ENCODE data around the gene DTX1.

The DTX1 gene

GRCh38 chr12:113072136-113072535, 15.6 kb downstream of the DTX1 start:
- DNase-seq, result no peak

DNA sequence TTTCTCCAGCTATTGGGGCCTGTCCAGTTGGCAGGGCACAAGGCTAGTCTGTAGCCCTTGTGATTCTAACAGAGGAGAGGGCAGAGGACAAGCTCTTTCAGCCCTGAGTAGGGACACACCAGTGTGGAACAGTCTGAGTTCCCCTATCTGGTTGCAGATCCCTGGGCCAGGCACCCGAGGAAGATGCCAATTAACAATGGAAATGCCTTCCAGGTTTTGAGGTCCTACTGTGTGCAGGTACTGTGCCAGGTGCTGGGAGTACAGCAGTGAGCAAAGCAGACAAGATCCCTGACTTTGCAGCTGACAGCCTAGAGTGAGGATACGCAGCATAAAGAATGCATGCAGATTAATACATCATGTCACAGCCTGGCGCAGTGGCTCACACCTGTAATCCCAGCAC, 17.1 kb downstream of the DTX1 start:
- DNase-seq, result no peak

- no peak for DNase-seq
Measured at GRCh38 chr12:113075137-113075683, 18.7 kb downstream of the DTX1 start.

GRCh38 chr12:113077057-113077858, 20.7 kb downstream of the DTX1 start:
- no peak for DNase-seq

DNA sequence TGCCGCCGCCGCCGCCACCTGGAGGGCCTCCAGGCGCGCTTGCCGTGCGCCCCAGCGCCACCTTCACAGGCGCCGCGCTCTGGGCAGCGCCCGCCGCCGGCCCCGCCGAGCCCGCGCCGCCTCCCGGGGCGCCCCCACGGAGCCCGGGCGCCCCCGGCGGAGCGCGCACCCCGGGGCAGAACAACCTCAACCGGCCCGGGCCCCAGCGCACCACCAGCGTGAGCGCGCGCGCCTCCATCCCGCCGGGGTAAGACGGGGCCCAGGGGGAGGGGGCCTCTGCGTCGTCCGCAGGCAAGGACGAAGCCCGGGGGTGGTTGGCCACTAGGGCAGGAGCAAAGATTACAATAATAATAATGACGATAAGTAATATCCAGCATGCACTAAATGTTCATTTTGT, 21.3 kb downstream of the DTX1 start:
- no peak for DNase-seq

- no peak for DNase-seq
Measured at GRCh38 chr12:113081873-113082272, 25.3 kb downstream of the DTX1 start.

DNA sequence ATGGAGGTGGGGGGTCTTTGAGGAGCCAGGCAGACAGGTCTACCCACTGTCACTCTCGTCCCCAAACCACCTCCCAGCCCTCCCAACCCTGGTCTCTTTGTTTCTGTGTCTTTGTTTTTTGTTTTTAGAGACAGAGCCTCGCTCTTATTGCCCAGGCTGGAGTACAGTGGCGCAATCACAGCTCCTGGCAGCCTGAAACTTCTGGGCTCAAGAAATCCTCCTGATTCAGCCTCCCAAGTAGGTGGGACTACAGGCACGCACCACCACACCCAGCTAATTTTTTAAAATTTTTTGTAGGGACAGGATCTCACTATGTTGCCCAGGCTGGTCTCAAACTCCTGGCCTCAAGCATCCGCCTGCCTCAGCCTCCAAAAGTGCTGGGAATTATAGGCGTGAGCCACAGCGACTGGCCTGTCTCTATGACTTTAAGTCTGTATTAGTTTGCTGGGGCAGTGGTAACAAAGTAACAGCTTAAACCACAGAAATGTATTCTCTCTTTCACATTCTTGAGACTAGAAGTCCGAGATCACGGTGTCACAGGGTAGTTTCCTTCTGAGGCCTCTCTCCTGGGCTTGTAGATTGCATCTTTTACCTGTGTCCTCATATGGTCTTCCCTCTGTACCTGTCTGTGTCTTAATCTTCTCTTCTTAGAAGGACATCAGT, 26.1 kb downstream of the DTX1 start:
- DNase-seq, result no peak

DNA sequence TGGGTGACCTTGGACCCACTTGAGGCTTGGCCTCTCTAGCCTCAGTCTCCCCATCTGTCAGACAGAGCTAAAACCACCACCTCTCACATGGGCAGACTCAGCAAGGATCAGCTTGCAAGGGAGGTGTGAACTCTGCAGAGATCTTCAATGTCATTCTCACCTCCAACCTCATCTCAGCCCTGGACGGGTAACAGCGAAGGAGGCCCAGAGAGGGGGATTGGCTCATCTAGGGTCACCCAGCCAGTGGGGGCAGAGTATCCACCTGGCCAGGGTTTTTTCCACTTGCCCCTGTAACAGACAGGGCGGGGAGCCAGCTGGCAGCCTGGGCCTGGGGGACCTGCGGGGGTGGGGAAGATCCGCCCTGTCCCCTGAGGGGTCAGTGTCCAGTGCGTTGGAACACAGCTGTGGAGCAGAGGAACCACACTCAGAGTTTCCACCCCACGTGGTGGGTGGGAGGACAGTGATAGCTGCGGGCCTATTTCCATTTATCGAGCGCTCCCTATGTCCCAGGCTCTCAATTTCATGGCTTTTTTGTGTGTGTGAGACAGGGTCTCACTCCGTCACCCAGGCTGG, 27.4 kb downstream of the DTX1 start:
- DNase-seq, result no peak

DNA sequence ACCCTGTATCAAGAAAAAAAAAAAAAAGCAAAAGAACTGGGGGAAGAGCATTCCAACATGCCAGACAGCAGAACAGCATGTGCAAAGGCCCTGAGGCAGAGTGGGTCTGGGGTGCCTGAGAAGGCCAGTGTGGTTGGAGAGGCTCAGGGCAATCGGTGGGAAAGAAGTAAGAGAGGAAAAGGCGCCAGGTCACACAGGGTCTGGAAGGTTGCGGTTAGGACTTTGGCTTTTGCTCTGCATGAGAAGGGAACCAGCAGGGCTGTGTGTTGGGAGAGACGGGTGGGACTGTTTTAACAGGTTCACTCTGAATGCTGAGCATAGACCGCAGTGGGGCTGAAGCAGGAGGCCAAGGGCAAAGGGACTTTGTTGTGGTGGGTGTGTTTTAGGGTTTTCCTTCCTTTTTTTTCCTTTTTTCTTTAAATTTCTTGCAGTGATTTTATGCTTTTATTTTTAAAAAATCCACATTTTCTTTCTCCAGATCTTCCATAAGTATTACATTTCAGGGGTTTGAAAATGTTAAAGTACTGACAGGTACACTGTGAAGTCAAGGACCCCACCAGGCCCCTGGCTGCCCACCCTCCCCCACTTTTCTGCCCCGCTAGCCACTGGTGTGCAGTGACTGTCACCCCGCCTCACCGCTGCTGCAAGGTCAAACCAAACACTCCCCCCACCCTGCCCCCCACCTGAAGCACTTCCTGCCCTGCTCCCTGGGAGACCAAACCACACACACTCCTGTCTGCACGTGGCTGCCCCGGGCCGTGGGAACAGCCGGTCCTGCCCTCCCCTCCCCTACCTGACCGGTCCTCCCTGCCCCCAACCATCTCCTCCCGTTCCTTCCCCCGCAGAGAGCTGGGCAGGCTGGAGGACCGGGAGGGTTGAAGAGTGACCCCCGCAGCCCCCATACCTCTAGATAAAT, 30.0 kb downstream of the DTX1 start:
- DNase-seq, result no peak

GRCh38 chr12:113087193-113087592, 30.7 kb downstream of the DTX1 start:
- DNase-seq, result no peak

DNA sequence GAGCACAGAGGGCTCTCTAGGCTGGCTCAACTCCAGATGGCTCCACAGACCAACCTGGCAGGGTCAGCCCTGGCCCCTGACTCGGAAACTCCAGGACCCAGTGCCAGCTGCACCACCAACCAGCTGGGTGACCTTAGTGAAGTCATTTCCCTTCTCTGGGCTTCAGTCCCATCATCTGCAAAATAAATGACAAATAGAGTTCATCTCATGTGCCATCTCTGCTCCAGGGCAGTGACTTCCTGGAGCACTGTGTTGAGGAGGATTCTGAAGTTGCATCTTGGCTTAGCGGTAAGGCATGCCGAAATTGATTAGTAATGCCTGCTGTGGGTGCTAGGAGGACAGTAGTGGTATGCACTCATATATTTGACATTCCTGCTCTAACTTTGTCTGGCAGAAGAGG, 31.5 kb downstream of the DTX1 start:
- no peak for DNase-seq

DNA sequence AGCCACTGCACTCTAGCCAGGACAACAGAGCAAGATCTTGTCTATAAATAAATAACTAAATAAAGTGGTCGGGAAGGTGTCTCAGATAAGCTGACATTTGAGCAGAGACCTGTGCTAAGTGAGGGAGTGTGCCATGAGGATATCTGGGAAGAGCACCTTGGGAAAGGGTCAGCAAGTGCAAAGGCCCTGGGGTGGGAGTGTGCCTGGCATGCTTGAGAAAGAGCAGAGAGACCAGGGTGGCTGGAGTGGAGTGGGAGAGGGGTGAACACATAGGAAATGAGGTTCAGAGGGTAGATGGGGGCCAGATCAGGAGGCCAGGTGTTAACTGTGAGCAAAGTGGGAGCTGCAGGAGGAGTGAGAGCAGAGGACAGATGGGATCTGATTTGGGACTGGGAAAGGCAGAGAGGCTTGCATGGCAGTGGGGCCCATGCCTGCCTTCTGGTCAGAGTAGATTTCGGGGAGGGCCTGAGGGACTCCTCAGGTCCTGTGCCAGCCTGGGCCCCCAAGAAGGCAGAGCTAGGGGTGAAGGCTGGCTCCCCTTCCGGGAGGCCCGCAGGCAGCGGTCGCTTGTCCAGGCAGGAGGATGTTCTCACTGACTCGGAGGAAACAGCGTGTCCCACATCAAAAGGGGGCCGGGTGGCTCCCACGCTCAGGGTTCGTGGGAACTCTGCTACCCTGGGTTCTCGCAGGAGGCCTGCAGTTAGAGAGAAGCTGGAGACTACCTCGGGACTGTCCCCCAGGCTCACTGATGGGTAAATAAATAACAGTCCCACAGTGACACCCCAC, 32.6 kb downstream of the DTX1 start:
- no peak for DNase-seq

DNA sequence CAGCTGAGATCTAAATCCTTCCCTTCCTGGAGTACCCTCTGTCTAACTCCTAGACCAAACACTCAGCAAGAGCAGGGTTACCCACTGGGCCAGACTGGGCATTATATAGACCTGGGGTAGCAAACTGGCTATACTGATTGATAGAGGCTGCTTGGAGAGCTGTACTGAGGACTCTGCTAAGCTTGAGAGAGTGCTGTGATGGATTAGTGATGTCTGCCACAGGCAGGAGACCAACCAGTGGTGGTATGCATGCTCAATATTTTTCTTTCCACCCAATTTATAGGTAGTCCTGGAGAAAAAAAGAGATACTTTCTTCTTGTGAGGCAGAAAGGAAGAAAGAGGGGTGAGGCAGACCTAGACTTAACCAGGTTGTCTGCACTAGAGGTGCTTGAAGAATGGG, 33.3 kb downstream of the DTX1 start:
- no peak for DNase-seq

DNA sequence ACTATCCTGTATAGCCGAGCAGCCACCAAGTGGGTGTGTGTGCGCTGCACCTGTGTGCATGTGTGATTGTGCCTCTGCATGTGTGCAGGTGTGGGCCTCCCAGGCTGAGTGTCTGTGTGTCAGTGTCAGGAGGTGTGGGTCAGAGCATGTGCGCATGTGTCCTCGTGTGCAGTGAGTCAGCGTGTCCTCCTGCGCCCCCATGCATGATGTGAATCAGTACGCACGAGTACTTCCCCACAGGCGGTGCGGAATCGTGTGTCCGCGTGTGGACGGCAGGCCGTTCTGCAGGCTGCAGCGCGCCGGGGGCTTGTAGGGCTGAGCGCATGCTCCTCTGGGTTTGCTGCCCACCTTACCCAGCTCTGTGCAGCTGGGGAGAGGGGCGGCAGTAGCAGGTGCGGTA, 34.2 kb downstream of the DTX1 start:
- DNase-seq, result no peak

DNA sequence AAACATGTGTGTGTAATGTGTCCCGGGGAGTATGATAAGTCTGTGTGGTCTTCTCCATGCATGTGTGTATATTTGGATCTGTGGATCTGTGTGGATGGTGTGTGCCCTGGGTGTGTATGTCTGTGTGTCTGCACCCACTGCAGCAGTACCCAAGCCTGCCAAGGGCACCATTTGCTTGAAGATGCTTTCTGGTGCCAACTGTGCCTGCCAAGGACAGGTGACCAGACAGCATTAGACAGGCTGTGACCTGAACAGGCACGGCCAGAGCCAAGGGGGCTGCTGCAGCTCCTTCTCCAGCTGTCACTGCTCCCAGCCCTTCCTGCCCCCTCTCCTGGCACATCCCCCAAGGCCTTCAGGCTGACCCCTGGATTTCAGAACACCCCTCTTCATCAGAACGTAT, 35.0 kb downstream of the DTX1 start:
- no peak for DNase-seq

DNA sequence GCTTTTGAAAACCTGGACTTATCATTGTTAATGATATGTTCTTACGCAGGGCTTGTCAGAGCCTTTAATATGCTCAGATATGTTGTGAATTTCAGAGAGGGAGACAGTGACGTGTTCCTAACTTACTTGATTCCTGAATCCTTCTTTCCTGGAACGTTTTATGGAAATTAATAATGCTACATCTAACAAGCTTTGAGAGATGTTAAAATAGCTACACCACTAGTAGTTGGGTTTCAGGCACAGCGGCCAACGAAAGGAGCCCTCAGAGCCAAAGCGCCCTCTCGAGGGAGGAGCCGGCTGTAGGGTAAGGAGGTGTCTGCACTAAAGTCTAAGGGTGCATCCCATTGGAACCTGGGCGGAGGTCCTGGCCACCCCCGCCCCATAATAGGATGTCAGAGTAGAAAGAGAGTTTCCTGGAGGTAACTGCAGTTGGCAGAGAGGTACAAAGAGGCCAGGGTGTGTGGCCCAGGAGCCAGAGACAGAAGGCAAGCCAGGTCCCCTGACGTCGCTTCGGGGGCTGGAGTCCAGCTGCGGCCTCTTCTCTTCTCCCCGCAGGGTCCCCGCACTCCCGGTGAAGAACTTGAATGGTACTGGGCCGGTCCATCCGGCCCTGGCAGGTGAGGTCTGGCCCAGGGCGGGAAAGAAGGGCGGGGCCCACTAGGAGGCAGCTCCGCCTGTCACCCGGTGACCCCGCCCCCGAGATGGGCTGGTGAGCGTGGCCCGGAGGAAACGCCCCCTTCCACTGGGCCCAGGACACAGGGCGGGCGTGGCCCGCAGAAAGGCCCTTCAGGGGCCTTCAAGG, 36.3 kb downstream of the DTX1 start:
- no peak for DNase-seq

DNA sequence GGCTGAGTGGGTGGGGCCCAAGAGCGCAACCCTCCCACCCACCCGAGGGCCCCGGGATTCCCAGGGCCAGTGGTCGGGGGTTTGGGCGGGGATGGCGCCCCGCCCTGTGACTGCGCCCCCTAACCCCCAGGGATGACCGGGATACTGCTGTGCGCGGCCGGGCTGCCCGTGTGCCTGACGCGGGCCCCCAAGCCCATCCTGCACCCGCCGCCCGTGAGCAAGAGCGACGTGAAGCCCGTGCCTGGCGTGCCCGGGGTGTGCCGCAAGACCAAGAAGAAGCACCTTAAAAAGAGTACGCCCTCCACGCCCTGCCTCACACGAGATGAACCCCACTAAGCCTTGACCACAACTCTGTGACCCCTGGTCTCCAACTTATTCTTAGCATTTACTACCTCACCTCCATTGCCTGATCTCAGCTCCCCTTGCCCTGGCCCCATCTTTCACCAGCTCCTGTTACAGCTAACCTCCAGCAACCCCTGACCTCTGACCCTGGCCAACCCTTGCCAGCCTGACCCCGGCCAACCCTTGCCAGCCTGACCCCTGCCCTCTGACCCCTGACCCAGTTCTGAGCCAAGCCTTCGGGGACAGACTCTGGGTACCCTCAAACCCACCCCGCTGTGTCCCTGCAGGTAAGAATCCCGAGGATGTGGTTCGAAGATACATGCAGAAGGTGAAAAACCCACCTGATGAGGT, 37.0 kb downstream of the DTX1 start:
- no peak for DNase-seq

DNA sequence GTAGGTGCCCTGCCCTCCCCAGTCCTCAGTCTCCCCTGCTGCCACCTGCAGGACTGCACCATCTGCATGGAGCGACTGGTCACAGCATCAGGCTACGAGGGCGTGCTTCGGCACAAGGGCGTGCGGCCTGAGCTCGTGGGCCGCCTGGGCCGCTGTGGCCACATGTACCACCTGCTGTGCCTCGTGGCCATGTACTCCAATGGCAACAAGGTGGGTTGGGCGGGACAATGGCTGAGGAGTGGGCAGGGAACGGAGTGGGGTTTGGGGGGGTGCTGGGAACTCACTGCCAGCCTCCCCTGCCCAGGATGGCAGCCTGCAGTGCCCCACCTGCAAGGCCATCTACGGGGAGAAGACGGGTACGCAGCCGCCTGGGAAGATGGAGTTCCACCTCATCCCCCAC, 38.2 kb downstream of the DTX1 start:
- DNase-seq, result no peak

DNA sequence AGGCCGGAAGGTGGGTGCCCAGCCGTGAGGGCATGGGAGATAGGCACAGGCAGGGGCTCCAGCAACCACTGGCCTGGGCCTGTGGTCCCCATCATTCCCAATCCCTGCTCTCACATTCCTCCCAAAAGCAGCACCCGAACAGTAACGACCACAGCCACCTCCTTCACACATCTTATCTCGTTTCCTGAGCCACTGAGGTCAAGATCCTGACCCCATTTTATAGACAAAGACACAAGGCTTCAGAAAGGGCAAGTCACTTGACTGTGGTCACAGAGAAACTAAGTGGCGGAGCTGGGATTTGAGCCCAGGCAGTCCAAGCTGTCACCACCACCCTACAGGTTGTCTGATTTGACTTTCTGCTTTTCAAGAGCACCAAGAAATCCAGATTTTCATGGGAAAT, 38.9 kb downstream of the DTX1 start:
- DNase-seq, result no peak

DNA sequence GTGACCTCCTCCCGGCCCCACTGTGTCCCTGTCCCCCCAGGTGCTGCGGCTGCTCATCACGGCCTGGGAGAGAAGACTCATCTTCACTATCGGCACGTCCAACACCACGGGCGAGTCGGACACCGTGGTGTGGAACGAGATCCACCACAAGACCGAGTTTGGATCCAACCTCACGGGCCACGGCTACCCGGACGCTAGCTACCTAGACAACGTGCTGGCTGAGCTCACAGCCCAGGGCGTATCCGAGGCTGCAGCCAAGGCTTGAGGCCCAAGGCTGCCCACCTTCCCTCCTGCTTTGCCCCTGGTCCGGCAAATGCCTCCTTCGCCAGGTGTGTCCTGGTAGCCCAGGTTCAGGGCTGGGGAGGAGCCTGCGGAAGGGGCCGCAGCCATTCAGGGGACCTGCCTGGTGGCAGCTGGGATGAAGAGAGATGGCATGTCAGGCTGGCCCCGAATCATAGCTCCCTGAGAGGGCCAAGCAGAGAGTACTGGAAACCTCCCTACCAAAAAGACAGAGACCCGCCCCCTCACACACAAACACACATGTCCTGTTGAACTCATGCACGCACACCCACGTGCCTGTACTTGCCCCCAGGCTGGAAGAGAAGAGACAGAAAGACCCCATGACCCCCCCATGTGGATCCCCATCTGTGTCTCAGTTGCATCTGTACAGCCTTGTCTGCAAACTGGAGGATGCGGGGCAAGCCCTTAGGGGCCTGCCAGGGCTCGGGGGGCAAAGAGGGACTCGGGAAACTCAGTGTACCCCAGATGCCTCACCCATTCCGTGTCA, 40.3 kb downstream of the DTX1 start:
- DNase-seq, result no peak
